Sigmoid colon (tissue), 4 donors: ENCODE results near the gene NPIPA7.
"Not testable (repeated sequence)": the region's sequence is repeated elsewhere in the genome, so short reads cannot be mapped to it uniquely, and the experiment has no call there.

ENCODE experiments used
- EP300 ChIP-seq, 4 donors: sonication (generic); formaldehyde crosslinking; IDR thresholded peaks; one replicate each; pipeline ENCODE4 v1.6.1; 2017; ENCODE audit warnings: antibody characterized with exemption in 4 of 4
- POLR2A ChIP-seq, 2 donors: fragments of 450-650 bp; IDR thresholded peaks; one replicate each; pipeline ENCODE4 v1.6.1; 2016; ENCODE audit warnings: antibody characterized with exemption in 2 of 2, mild to moderate bottlenecking in 2 of 2, moderate library complexity in 2 of 2
- POLR2AphosphoS5 ChIP-seq, 4 donors: sonication (generic); formaldehyde crosslinking; IDR thresholded peaks; one replicate each; pipeline ENCODE4 v1.6.1; 2017; ENCODE audit warnings: antibody characterized with exemption in 4 of 4
- TF ChIP-seq, protein P1 (sequence below), 4 experiments: fragments of 450-650 bp in 3 of 4; fragments of 200-600 bp in 1 of 4; IDR thresholded peaks; one replicate each; pipeline ENCODE4 v1.5.1; 2016 to 2019; ENCODE audit warnings: antibody characterized with exemption in 4 of 4, mild to moderate bottlenecking in 3 of 4, moderate library complexity in 2 of 4

DNA sequence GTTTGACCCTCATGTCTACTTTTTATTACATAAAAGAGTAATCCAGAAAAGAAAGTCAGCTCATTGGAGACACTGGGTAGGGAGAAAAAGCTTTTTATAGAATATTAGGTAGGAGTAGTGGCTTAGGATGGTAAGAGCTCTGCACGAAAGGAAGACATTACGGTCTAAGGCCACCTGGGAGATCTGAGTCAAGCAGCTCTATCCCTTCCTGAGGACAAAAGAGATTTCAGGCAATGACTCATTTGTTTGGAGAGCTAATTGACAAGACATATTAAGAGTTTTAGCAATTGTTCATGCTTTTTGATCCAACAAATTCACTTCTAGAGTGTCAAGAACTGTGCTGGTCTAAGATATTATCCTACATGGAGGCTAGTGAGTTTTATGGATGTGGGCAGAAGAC is 62.5 kb downstream of the NPIPA7 start:
- not testable (repeated sequence) for TF ChIP-seq POLR2AphosphoS5, EP300, POLR2A (IDR thresholded peaks at IDR 0.05)
- TF ChIP-seq, protein P1, sequence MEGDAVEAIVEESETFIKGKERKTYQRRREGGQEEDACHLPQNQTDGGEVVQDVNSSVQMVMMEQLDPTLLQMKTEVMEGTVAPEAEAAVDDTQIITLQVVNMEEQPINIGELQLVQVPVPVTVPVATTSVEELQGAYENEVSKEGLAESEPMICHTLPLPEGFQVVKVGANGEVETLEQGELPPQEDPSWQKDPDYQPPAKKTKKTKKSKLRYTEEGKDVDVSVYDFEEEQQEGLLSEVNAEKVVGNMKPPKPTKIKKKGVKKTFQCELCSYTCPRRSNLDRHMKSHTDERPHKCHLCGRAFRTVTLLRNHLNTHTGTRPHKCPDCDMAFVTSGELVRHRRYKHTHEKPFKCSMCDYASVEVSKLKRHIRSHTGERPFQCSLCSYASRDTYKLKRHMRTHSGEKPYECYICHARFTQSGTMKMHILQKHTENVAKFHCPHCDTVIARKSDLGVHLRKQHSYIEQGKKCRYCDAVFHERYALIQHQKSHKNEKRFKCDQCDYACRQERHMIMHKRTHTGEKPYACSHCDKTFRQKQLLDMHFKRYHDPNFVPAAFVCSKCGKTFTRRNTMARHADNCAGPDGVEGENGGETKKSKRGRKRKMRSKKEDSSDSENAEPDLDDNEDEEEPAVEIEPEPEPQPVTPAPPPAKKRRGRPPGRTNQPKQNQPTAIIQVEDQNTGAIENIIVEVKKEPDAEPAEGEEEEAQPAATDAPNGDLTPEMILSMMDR (IDR thresholded peaks at IDR 0.05) = not testable (repeated sequence)
